Glutamatergic neuron (in vitro differentiated cells): Measurements from ENCODE around the gene NMNAT3. TPM values are rescaled to one million over a fixed set of nuclear protein-coding genes. Genes with fewer than 3 reads are reported as not detected.
A peak's percentile ranks its signal among the peaks of the same experiment; 100 is the strongest.

Experiments used
- DNase-seq: peaks from one replicate; pipeline ENCODE4 v3.0.0; 2022
- H3K27ac Mint-ChIP-seq: one replicate; pipeline ENCODE4 v1.8.0; 2020; ENCODE audit warnings: mild to moderate bottlenecking, mixed read lengths, inconsistent platforms; ENCODE audit not compliant: unreplicated experiment
- H3K27me3 Mint-ChIP-seq: one replicate; pipeline ENCODE4 v1.8.0; 2020; ENCODE audit warnings: mild to moderate bottlenecking, moderate library complexity, mixed read lengths, inconsistent platforms; ENCODE audit not compliant: unreplicated experiment
- H3K36me3 Mint-ChIP-seq: one replicate; pipeline ENCODE4 v1.8.0; 2020; ENCODE audit warnings: mild to moderate bottlenecking, mixed read lengths, inconsistent platforms; ENCODE audit not compliant: unreplicated experiment
- H3K4me1 Mint-ChIP-seq: one replicate; pipeline ENCODE4 v1.8.0; 2020; ENCODE audit warnings: mild to moderate bottlenecking, low read depth, mixed read lengths, inconsistent platforms; ENCODE audit not compliant: unreplicated experiment
- H3K4me3 Mint-ChIP-seq: one replicate; pipeline ENCODE4 v1.8.0; 2020; ENCODE audit warnings: mild to moderate bottlenecking, mixed read lengths, inconsistent platforms; ENCODE audit not compliant: unreplicated experiment
- H3K9me3 Mint-ChIP-seq: one replicate; pipeline ENCODE4 v1.8.0; 2020; ENCODE audit warnings: mild to moderate bottlenecking, moderate library complexity, mixed read lengths, inconsistent platforms; ENCODE audit not compliant: unreplicated experiment
- long read RNA-seq: library from polyadenylated mRNA; unstranded; transcript quantifications from one replicate; pipeline ENCODE4 v2.0.0, GENCODE V29; 2020; ENCODE audit not compliant: unreplicated experiment
- total RNA-seq: library from RNA; stranded (reverse); fragmentation: NEBNext Ultra II Directional; extraction: Animal tissue kit (Norgen Biotek cat#: 25700); gene quantifications from one replicate; pipeline ENCODE4 v1.2.1, GENCODE V29; 2021; ENCODE audit not compliant: unreplicated experiment
- TF ChIP-seq, protein P1 (sequence below): fragments of 200-600 bp; sonication (generic); IDR thresholded peaks from one replicate; pipeline ENCODE4 v1.5.0; 2021; ENCODE audit not compliant: partially characterized antibody, unreplicated experiment

Gene NMNAT3
- 0.61 TPM for total RNA-seq
- long read RNA-seq: 0 reads

GRCh38 chr3:139677388-139678155, at the start of gene NMNAT3:
TSS of gene NMNAT3 (minus strand) at chr3:139677972. CDS start at chr3:139627724, 50,248 bp downstream.
- Mint-ChIP-seq H3K27me3 (peaks cover 4% of the 10 kb centered on the region), H3K27ac (no peak within 1 kb of the TSS)
- TF ChIP-seq, protein P1, sequence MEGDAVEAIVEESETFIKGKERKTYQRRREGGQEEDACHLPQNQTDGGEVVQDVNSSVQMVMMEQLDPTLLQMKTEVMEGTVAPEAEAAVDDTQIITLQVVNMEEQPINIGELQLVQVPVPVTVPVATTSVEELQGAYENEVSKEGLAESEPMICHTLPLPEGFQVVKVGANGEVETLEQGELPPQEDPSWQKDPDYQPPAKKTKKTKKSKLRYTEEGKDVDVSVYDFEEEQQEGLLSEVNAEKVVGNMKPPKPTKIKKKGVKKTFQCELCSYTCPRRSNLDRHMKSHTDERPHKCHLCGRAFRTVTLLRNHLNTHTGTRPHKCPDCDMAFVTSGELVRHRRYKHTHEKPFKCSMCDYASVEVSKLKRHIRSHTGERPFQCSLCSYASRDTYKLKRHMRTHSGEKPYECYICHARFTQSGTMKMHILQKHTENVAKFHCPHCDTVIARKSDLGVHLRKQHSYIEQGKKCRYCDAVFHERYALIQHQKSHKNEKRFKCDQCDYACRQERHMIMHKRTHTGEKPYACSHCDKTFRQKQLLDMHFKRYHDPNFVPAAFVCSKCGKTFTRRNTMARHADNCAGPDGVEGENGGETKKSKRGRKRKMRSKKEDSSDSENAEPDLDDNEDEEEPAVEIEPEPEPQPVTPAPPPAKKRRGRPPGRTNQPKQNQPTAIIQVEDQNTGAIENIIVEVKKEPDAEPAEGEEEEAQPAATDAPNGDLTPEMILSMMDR: no peak

GRCh38 chr3:139721370-139721769, 43.6 kb upstream of the NMNAT3 start:
- Mint-ChIP-seq H3K36me3 (no peaks in the 10 kb centered on the region), H3K9me3 (no peaks in the 10 kb centered on the region), H3K4me3 (no peak overlapping the region), H3K4me1 (peaks cover 8% of the 10 kb centered on the region), H3K27ac (no peak overlapping the region), H3K27me3 (peaks cover 2% of the 10 kb centered on the region)
- TF ChIP-seq, protein P1: no peak
- DNase-seq: no peak

More at GRCh38 chr3:139677388-139678155, at the start of gene NMNAT3:
- DNase-seq: peak; percentile 85
- H3K4me3 Mint-ChIP-seq: peak within 1 kb of the TSS; percentile 73
- H3K9me3 Mint-ChIP-seq: no peaks in the 10 kb centered on the region
- no peaks in the 10 kb centered on the region for H3K4me1 Mint-ChIP-seq
- no peaks in the 10 kb centered on the region for H3K36me3 Mint-ChIP-seq

DNA sequence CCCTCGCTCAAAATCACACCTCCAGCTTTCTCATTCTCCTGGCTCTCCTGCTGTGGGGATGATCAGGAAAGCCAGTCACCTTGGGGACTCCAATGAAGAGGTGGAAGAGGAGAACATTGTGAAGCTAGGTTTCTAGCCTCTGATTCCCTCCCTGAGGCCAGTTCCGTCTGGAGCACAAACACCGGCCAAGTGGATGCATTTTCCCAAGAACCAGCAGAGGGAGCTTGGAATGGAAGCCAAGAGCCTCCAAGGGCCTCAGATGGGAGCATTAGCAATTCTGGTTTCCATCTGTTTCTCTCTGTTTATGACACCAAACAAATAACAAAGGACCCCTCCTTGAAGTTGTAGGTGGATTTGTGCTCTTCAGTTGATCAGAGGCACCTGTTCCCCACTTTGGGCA, 40.6 kb upstream of the NMNAT3 start:
- peaks cover 8% of the 10 kb centered on the region for H3K4me1 Mint-ChIP-seq
- TF ChIP-seq, protein P1: peak; percentile 39
- peak; percentile 67 for DNase-seq
- H3K4me3 Mint-ChIP-seq: no peak overlapping the region
- H3K9me3 Mint-ChIP-seq: no peaks in the 10 kb centered on the region
- peaks cover 3% of the 10 kb centered on the region for H3K27me3 Mint-ChIP-seq
- H3K27ac Mint-ChIP-seq: no peak overlapping the region
- no peaks in the 10 kb centered on the region for H3K36me3 Mint-ChIP-seq

GRCh38 chr3:139716908-139717485, 39.2 kb upstream of the NMNAT3 start:
- no peak overlapping the region for H3K4me3 Mint-ChIP-seq
- H3K27me3 Mint-ChIP-seq: peaks cover 2% of the 10 kb centered on the region
- H3K27ac Mint-ChIP-seq: no peak overlapping the region
- no peak for DNase-seq
- no peaks in the 10 kb centered on the region for H3K9me3 Mint-ChIP-seq
- no peaks in the 10 kb centered on the region for H3K36me3 Mint-ChIP-seq
- H3K4me1 Mint-ChIP-seq: peaks cover 7% of the 10 kb centered on the region
- TF ChIP-seq, protein P1: no peak
